Keratinocyte (primary cell): ENCODE results near the gene OLFML1. TPM values are rescaled to one million over a fixed set of nuclear protein-coding genes. Genes with fewer than 3 reads are reported as not detected.

Experiments
- DNase-seq: peaks from one replicate; pipeline ENCODE4 v3.0.0-alpha.2; 2011; ENCODE audit warnings: low read depth, missing footprints, low spot score
- FAIRE-seq: peaks from 2 replicates; lab custom pipeline; 2011; peaks lifted over from hg19 to GRCh38; lab: Jason Lieb, UNC
- H2AFZ ChIP-seq: 2 replicates; pipeline ENCODE4 v1.6.0; 2012; ENCODE audit warnings: low read length, control low read depth, inconsistent platforms; ENCODE audit not compliant: control insufficient read depth
- H3K27ac ChIP-seq: 2 replicates; pipeline ENCODE4 v1.5.1; 2011; ENCODE audit warnings: low read length; ENCODE audit not compliant: control insufficient read depth, insufficient read depth
- H3K27me3 ChIP-seq: 3 replicates; pipeline ENCODE4 v1.6.0; 2011; ENCODE audit warnings: low read length; ENCODE audit not compliant: control insufficient read depth, insufficient read depth; ENCODE audit errors: extremely low read depth
- H3K36me3 ChIP-seq, 2 experiments: 2 replicates in 1 of 2; 3 replicates in 1 of 2; pipeline ENCODE4 v1.5.1; 2011; ENCODE audit warnings: low read length in 2 of 2, mild to moderate bottlenecking in 1 of 2; ENCODE audit not compliant: control insufficient read depth in 2 of 2, insufficient read depth in 2 of 2; ENCODE audit errors: extremely low read depth in 1 of 2
- H3K4me1 ChIP-seq: 3 replicates; pipeline ENCODE4 v1.5.1; 2011; ENCODE audit warnings: low read length; ENCODE audit not compliant: control insufficient read depth, insufficient read depth; ENCODE audit errors: extremely low read depth
- H3K4me2 ChIP-seq: 3 replicates; pipeline ENCODE4 v1.6.0; 2011; ENCODE audit warnings: low read depth, low read length; ENCODE audit not compliant: control insufficient read depth, insufficient read depth; ENCODE audit errors: extremely low read depth
- H3K4me3 ChIP-seq, 3 experiments: fragments of 200-600 bp in 1 of 3; sonication (generic) in 1 of 3; 2 replicates in 2 of 3; 3 replicates in 1 of 3; pipeline ENCODE4 v1.5.1; 2011 to 2016; ENCODE audit warnings: low read length in 3 of 3, mild to moderate bottlenecking in 3 of 3, control low read depth in 2 of 3, inconsistent platforms in 1 of 3, low read depth in 1 of 3, mixed read lengths in 1 of 3, mixed run types in 1 of 3, moderate library complexity in 1 of 3; ENCODE audit not compliant: control insufficient read depth in 2 of 3, insufficient read depth in 2 of 3; ENCODE audit errors: extremely low read depth in 1 of 3
- H3K79me2 ChIP-seq: 2 replicates; pipeline ENCODE4 v1.6.0; 2012; ENCODE audit warnings: low read length; ENCODE audit not compliant: control insufficient read depth, insufficient read depth
- H3K9ac ChIP-seq: 3 replicates; pipeline ENCODE4 v1.6.0; 2011; ENCODE audit warnings: low read length; ENCODE audit not compliant: control insufficient read depth, insufficient read depth; ENCODE audit errors: extremely low read depth
- H3K9me1 ChIP-seq: 3 replicates; pipeline ENCODE4 v1.6.0; 2011; ENCODE audit warnings: low read length; ENCODE audit not compliant: control insufficient read depth, insufficient read depth; ENCODE audit errors: extremely low read depth
- H3K9me3 ChIP-seq: 2 replicates; pipeline ENCODE4 v1.5.1; 2012; ENCODE audit warnings: low read depth, low read length; ENCODE audit not compliant: control insufficient read depth
- H4K20me1 ChIP-seq: 3 replicates; pipeline ENCODE4 v1.6.0; 2011; ENCODE audit warnings: low read length; ENCODE audit not compliant: control insufficient read depth, insufficient read depth; ENCODE audit errors: extremely low read depth
- EZH2 ChIP-seq: IDR thresholded peaks from one replicate; pipeline ENCODE4 v1.6.1; 2012; ENCODE audit warnings: inconsistent platforms, mild to moderate bottlenecking, low read length, moderate library complexity
- dilution Hi-C: fragments of 300-500 bp; cut with MboI; formaldehyde crosslinking; loops from one replicate; pipeline ENCODE4 v1.7.0; 2020; ENCODE audit warnings: low sequenced_read_pairs; ENCODE audit not compliant: extremely low pct_ligation_motif_present
- polyA plus RNA-seq, 5 experiments: library from polyadenylated mRNA; depleted of rRNA in 3 of 5; stranded (reverse) in 3 of 5; stranded (forward) in 1 of 5; unstranded in 1 of 5; fragments of >200 nt; gene quantifications; 1 replicate in 1 of 5; 2 replicates in 3 of 5; 3 replicates in 1 of 5; pipeline versions ENCODE4 v1.2.1 to v1.2.3, GENCODE V29; 2011 to 2012; ENCODE audit warnings: missing spikeins in 2 of 5, low read depth in 1 of 5, low replicate concordance in 1 of 5
- TF ChIP-seq, protein P1 (sequence below), 3 experiments: IDR thresholded peaks in 1 of 3; conservative IDR thresholded peaks in 1 of 3; optimal IDR thresholded peaks in 1 of 3; 2 replicates in 2 of 3; 3 replicates in 1 of 3; pipeline versions ENCODE3 to v1.5.1; 2011; ENCODE audit warnings: low read length in 3 of 3, mild to moderate bottlenecking in 3 of 3, moderate library complexity in 2 of 3, control low read depth in 1 of 3, inconsistent platforms in 1 of 3; ENCODE audit not compliant: insufficient read depth in 2 of 3; ENCODE audit errors: extremely low read depth in 1 of 3

The OLFML1 gene
- polyA plus RNA-seq, 1 donor (not counting 4 experiments of a cell fraction or from before 2014, with no cell fraction given): not detected

DNA sequence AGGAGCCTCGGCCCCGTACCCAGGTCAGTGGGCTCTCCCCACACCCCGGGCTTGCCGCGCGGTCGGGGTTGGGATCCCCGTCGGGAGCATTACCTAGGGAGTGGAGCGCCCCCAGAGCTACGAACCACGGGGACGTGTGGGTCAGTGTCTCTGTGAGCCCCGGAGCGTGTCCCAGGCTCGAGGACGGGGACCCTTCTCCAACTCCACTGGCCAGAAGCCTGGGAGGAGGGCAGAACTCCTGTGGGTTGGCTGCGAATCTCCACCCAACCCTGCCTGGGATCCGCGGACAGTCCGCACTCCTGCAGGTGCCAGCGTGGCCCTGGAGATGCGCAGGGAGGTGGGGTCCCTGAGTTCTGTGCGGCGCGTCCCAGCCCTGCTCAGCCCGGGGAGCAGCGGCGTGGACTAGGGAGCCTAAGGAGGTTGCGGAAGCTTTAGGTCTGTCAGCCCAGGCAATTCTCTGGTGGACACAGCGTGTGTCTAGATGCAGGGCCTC, 28.8 kb downstream of the OLFML1 start:
- no peaks in the 10 kb centered on the region for H4K20me1 ChIP-seq
- dilution Hi-C loops: no loop called here
- H3K9me3 ChIP-seq: no peaks in the 10 kb centered on the region
- peak overlapping the region; percentile 89 for H3K4me2 ChIP-seq
- H3K36me3 ChIP-seq: no peaks in the 10 kb centered on the region
- peak overlapping the region; percentile 71 for H3K9ac ChIP-seq
- DNase-seq (no peak), FAIRE-seq (no peak)
- H3K27ac ChIP-seq: no peak overlapping the region
- peak overlapping the region; percentile 71 to 88 (median 73) for H3K4me3 ChIP-seq
- H3K27me3 ChIP-seq: peaks cover 4% of the 10 kb centered on the region
- peak overlapping the region; percentile 90 for H2AFZ ChIP-seq
- H3K9me1 ChIP-seq: no peaks in the 10 kb centered on the region
- peak; percentile 63 for TF ChIP-seq EZH2
- TF ChIP-seq, protein P1, sequence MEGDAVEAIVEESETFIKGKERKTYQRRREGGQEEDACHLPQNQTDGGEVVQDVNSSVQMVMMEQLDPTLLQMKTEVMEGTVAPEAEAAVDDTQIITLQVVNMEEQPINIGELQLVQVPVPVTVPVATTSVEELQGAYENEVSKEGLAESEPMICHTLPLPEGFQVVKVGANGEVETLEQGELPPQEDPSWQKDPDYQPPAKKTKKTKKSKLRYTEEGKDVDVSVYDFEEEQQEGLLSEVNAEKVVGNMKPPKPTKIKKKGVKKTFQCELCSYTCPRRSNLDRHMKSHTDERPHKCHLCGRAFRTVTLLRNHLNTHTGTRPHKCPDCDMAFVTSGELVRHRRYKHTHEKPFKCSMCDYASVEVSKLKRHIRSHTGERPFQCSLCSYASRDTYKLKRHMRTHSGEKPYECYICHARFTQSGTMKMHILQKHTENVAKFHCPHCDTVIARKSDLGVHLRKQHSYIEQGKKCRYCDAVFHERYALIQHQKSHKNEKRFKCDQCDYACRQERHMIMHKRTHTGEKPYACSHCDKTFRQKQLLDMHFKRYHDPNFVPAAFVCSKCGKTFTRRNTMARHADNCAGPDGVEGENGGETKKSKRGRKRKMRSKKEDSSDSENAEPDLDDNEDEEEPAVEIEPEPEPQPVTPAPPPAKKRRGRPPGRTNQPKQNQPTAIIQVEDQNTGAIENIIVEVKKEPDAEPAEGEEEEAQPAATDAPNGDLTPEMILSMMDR (optimal IDR thresholded peaks at IDR 0.05 in 1 of 3, IDR thresholded peaks at IDR 0.05 in 1 of 3, conservative IDR thresholded peaks at IDR 0.05 in 1 of 3; ENCODE audit: extremely low read depth in 1 of 3, insufficient read depth in 2 of 3, low read length in 3 of 3): no peak
- H3K4me1 ChIP-seq: peaks cover 14% of the 10 kb centered on the region
- H3K79me2 ChIP-seq: no peaks in the 10 kb centered on the region

DNA sequence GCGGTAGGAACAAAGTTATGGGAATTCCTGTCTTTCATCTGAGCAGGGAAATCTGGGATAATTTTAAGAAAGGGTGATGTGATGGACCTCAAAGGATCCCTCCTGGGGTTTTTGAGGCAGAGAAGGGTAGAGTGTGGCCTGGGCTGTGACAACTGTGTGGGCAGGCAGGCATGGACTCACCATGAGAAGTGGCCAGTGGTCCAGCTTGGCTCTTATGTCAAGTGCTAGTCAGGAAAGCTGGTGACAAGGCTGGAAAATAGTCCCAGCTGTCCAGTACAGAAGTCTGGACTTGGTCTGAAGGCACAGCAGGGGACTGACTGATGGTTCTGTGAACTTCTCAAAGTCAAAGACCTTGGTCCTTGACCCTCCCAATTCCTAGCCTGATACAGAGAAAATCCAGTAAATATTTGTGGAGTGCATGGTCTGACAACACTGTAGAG, 30.2 kb downstream of the OLFML1 start:
- Histone ChIP-seq H3K9ac (no peak overlapping the region), H3K79me2 (no peaks in the 10 kb centered on the region), H3K9me1 (no peaks in the 10 kb centered on the region), H3K36me3 (no peaks in the 10 kb centered on the region), H3K4me3 (no peak overlapping the region), H2AFZ (no peak overlapping the region), H3K9me3 (no peaks in the 10 kb centered on the region), H3K4me1 (peaks cover 14% of the 10 kb centered on the region), H3K4me2 (no peak overlapping the region), H4K20me1 (no peaks in the 10 kb centered on the region), H3K27ac (no peak overlapping the region), H3K27me3 (peaks cover 4% of the 10 kb centered on the region)
- DNase-seq (no peak), FAIRE-seq (no peak)
- dilution Hi-C loops: no loop called here
- TF ChIP-seq EZH2: no peak
- TF ChIP-seq, protein P1 (optimal IDR thresholded peaks at IDR 0.05 in 1 of 3, IDR thresholded peaks at IDR 0.05 in 1 of 3, conservative IDR thresholded peaks at IDR 0.05 in 1 of 3; ENCODE audit: extremely low read depth in 1 of 3, insufficient read depth in 2 of 3, low read length in 3 of 3): no peak
